HG03432 (cell line): ENCODE data around the gene VEPH1.

Experiments
- ATAC-seq: cut with Tn5 transposase; IDR thresholded peaks from one replicate; pipeline ENCODE4 v1.9.1; 2021; ENCODE audit warnings: mild to moderate bottlenecking, moderate library complexity; ENCODE audit not compliant: unreplicated experiment

The VEPH1 gene

DNA sequence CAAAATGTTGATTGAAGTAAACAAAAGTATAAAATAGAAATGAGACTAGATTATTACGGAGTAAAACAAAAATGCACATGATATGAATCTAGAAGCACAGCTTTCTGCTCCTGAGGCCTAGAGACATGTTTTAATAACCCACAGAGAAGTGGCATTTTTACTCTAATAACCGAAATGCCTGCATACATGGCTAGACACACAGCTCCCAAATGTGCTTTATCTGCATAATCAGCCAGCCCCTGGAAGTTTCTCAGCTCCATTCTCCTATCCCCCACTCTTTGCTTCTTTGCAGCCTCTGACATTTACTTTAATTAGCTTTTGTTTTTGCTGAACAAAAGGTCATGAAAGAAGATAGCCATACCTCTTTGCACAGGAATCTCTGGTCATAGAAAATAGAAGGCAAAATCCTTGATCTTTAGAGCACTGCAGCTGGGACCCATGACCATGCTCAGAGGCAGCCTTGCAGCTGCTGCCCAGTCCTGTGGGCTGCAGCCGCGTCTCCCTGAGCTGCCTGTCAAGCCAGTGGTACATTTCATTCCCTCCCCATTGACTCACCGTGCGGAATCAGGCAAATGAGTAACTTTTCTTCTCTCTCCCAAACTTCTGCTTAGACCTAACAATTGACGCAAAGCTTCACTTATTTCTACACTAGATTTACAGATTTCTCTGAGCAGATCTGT is at the start of gene VEPH1:
VEPH1 (minus strand) TSS at position 501 of the 680 bp plus-strand sequence. CDS start 8,067 bp downstream, outside the sequence.
- no peak for ATAC-seq

DNA sequence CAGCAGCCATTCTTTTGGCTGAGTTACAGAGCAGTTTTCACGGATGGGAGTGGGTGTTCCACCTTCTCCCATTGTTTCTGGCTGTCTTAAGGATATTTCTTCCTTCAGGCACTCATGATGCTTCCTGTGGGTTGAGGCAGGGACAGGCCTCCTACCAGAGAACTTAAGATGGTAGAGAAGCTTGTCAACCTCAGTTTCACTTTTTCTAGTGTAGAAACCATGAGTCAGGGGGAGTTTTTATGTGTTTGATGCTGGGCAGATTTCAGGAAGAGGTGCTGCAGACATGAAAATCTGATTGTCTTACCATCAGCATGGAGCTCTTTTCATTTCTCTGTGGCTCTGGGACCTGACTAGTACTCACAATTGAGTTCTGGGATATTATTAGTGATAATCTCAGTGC is 48.7 kb upstream of the VEPH1 start:
- peak; percentile 70 for ATAC-seq

DNA sequence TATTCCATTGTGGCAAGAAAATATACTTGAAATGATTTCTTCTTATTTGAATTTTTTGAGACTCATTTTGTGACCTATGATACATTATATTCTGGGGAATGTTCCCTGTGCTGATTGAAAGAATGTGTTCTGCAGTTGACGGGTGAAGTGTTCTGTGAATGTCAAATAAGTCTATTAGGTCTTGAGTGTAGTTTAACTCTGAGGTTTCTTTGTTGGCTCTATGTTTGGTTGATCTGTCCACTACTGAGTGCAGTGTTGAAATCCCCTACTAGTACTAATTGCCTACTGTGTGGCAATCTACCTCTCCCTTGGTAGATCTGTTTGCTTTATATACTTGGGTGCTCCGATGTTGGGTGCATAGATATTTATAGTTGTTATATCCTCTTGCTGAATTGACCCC is 46.3 kb upstream of the VEPH1 start:
- no peak for ATAC-seq

DNA sequence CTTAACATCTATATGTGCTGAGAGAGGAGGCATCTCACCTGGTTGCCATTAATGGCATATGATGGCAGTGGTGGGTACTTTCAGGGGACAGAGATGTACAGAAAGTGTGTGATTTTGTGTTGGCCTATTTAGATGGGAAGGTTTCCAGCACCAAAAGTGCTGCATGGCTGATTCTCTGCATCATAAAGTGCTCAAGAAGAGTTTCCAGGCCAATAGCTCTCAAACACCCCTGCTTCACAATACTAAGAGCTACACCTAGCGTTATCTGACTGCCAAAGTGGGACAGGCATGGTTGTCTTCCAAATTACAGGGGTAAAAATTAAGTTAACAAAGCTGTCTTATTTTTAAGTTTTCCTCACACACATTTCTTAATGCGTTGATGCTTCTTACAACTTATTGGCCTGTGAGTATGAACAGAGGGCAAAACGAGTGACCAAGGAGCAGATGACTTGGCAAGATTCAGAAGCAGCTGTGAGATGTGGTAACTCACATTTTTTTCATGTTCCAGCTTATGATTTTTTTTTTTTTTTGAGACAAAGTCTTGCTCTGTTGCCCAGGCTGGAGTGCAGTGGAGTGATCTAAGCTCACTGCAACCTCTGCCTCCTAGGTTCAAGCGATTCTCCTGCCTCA is 41.4 kb upstream of the VEPH1 start:
- ATAC-seq, result no peak

DNA sequence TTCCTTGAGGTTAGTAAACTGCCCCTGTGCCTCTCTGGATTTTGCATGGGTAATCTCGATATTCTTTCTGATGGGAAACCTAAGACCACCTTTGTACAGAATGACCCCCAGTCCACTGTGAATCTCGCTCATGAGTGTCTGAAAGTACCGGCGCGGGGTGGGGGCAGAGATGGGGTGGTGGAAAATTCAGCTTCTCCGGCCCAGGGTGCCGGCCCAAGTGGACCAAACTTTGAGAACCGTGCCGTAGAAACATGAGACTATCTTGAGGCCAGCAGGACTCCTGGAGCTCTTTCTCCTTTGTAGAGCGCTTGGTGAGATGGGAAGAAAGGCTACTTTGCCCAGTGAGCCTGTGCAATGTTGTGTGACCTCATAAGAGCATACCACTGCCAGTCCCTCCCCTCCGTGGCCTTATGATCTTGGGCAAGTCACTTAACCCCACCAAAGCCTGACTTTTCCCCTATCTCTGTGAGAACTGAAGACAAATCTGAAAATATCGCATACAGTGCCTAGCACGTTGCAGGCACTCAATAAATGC is 40.4 kb upstream of the VEPH1 start:
- no peak for ATAC-seq

DNA sequence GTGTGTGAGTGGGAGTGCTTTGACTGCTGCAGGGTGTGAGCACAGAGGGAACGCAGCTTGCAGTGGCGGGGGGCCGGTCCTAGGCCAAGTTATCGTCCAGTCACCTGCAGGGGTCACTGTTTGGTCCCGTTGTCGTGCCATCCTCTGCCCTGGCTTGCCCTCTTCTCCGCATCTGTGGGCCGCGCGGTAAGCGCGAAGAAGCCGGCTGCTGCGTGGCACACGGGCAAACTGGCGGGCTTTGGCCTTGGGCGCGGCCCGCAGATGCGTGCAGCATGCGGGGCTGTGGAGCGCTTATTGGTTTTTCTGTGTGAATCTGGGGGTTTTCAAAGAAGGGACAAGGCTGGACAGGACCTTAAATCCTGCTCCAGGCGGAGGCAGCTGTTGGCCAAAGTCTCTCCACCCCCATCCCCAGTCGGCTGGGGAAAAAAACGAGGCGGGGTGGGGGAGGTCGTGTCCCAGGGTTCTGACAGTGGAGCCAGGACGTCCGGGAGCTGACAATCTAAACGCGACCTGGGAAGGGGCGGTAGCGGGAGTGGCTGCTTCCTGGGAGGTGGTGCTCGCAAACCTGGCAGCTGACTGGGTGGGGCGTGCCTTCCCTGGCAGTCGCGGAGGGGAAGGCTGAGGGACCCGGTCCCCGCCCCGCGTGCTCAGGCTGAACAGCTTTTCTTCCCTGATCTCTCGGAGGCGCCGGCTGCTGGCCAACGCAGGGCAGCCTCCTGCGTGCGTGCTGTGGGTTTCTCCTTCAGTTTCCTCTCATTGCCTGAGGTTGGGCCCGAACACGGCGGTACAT is 39.7 kb upstream of the VEPH1 start:
- ATAC-seq, result no peak

- ATAC-seq, result no peak
Observed at GRCh38 chr3:157541506-157542236, 38.5 kb upstream of the VEPH1 start.

DNA sequence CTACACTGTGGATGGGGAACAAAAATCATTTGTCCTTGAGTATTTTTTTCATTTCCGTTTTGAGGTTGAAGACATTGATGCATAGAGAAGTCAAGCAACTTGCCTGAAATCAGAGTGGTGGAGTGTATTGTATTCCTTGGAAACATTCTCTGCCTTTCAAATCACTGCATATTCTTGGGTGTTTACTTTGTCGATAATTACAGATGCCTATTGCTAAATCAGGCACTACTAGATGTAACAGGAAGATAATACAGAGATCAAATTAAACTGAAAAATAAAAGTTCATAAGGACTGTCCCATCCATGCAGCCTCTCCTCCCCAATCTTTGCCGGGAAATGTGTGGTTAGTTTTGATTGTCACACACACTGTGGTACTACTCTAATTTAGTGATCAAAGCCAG is 37.4 kb upstream of the VEPH1 start:
- no peak for ATAC-seq

- ATAC-seq, result no peak
Observed at GRCh38 chr3:157535667-157536066, 32.5 kb upstream of the VEPH1 start.

- no peak for ATAC-seq
Observed at GRCh38 chr3:157534725-157535161, 31.5 kb upstream of the VEPH1 start.

DNA sequence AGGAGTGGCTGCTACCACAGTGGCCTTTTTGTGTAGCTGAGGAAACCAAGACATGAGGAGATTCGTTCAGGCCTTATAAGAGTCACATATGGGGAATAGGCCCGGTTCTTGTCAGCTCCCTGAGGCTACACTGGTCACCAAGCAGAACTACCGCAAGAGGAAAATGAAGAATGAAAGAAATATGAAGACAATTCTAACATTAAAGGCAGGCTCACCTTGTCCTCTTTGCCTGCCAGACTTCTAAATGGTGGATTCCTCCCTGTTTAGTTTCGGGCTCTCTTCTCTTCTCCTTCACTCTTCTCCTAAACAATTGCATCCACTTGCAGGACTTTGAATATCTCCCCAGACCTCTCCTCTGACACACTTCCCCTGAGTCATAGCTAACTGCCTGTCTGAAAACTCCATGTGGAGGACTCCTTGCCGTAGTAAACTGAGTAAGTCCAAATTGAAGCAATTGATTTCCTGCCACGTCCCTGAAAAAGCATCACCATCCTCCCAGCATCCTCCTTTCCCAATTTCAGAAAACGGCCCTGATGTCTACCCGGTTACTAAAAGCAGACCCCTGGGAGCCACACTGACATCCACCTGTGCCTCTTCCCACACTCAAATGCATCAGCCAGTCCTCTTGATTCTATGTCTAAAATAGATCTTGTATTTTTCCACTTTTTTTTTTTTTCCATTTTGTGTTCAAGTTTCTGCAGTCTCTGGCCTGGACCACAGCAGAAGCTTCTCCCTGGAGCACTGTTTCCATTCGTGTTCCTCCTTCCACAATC is 30.3 kb upstream of the VEPH1 start:
- no peak for ATAC-seq

DNA sequence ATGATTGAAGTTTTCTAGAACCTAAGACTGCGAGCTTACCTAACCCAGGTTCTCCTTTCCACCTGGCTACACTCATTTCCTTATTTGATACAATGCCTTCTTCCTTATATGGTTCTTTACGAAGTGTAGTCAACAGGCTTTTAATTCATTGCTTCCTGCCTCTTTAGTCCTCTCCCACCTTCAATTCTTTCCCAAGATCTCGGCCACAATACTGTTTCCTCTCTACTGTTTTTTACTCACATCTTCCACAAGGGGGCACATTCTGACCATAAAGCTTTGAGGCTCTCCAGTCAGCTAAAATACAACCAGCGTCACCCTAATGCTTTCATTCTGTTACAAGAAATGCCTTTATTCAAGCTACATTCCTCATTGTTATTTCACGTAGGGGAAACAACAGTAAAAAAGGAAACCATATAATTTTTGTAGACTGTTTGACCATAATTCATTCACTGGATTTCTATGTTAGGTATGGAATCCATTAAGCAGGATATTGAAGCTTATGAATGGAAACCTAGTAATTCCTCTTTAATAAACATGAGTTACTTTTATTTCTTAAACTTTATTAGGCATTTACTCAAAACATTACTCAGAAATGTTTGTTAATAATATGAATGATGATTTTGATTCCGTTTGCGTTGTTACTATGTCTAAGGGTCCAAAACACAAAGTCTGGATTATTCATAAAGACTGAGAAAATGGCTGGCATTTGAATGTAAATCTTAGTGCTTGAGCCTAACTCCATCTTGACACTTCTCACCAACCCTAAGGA is 29.5 kb upstream of the VEPH1 start:
- peak; percentile 93 for ATAC-seq

- ATAC-seq, result no peak
Observed at GRCh38 chr3:157531771-157532170, 28.6 kb upstream of the VEPH1 start.

GRCh38 chr3:157531301-157531660 is 28.1 kb upstream of the VEPH1 start:
- ATAC-seq, result no peak

GRCh38 chr3:157530637-157531300 is 27.6 kb upstream of the VEPH1 start:
- ATAC-seq, result no peak

DNA sequence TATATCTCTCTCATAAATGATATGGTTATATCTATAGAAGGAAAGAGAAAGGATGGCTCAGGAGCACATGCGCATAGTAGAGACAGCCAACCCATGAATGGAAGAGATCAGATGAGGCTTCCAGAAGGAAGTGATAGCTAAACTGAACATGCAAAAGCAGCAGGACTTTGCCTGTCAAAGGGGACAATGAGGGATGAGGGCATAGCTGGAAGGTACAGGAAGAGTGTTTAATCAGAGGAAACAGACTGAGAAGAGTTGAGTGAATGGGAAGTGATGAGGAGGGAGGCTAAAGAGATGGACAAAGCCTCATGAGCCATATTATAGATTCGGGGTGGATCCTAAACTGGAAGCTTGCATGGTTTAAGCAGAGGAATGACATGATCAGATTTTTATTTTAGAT is 26.5 kb upstream of the VEPH1 start:
- no peak for ATAC-seq

- ATAC-seq, result no peak
Observed at GRCh38 chr3:157529085-157529484, 25.9 kb upstream of the VEPH1 start.

DNA sequence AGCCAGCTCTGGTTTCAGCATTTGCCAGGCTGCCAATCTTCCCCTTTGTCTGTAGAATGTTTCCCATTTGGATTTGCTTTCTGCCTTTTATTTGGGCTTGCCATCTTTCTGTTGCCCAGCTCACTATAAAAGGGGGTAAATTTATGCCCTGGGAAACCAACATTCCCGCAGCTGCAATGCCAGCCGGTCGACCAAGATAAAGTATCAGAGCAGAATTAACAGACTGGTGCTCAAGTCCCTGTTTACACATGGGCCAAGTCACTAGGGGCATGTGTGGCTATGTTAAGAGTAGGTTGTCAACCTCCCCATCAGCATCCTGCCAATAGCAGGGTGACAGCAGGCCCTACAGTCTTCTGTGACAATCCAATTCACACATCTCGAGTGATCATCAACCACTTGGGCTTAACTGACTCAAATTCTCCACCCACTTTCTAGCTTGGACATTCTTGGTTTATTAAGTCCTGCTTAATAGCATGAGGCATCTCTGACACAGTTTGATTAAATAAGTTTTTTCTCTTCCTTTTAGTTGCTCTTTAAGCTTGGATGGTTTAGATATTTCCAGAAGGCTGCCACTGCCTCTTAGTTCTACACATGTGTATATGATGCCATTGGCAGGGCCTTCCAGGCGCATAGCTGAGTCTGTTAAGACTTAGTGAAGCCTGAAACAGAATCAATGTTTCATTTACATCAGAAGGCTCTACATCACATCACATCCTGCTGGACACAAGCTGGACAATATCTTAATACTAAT is 24.1 kb upstream of the VEPH1 start:
- ATAC-seq, result no peak
